GM04504 (cell line): ENCODE measurements around the gene TMEM169.
"Not testable (repeated sequence)": the region's sequence is repeated elsewhere in the genome, so short reads cannot be mapped to it uniquely, and the experiment has no call there.

Experiments
- DNase-seq: peaks from one replicate; pipeline ENCODE4 v3.0.0-alpha.2; 2012; ENCODE audit warnings: low read depth

TMEM169 gene

GRCh38 chr2:216071111-216071851 lies 10.4 kb upstream of the TMEM169 start:
- no peak for DNase-seq

GRCh38 chr2:216072473-216072872 lies 9.2 kb upstream of the TMEM169 start:
- no peak for DNase-seq

GRCh38 chr2:216073773-216074172 lies 7.9 kb upstream of the TMEM169 start:
- DNase-seq: no peak

- no peak for DNase-seq
Measured at GRCh38 chr2:216074380-216074779, 7.3 kb upstream of the TMEM169 start.

- DNase-seq: no peak
Measured at GRCh38 chr2:216074794-216075193, 6.9 kb upstream of the TMEM169 start.

DNA sequence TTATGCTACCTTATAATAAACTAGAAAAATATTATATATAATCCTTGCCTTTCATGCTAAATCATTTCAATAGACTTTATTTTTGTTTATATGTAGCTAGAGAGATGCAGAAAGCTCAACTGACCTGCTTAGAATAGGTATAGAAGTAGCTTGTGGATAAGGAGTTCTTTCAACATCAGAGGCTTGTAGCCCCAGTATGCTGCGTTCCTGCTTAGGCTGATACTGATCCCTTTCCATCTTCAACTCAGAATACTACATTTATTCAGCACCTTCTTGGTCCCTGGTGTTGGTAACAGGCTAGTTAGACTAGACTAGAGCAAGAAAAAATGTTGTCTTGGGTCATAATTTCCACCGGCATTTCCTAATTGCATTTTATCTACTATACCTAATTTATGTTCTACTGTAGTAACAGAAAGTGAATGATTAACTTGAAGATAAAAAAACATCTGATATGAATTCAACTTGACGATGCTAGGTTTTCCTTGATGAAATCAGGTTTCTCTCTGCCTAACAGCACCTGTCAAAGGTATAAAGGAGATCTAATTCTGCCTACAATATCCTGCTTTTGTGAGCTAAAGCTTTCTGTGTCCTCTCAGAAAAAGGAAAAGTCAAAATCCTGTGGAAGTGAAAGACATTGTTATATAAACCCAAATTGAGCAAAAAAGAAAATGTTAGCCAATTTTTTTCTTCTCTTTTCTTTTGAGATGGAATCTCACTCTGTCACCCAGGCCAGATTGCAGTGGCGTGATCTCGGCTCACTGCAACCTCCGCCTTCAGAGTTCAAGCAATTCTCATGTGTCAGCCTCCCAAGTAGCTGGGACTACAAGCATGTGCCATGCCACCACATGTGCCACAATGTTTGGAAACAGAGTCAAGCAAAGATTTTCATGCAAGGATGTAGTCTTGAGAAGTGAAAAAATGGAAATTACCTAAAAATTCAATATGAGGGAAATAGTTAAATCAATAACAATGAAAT lies 5.9 kb upstream of the TMEM169 start:
- DNase-seq: no peak

DNA sequence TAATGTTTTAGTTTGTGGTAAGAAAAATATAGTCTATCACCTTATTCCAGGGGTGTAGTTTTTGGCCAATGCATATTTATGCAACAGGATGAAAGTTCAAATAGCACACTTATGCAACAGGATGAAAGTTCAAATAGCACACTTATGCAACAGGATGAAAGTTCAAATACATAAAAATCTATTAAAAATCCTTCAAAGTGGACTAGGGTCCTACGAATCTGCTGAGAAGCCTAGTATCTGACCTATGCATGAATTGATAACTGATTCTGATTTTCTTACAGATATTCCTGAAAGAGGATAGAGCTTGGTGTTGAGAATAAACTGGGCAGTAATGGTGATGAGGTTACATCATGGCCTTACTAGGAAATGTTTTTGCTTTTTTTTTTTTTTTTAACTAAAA lies 2.9 kb upstream of the TMEM169 start:
- DNase-seq: no peak

GRCh38 chr2:216080048-216080447 lies 1.7 kb upstream of the TMEM169 start:
- DNase-seq: not testable (repeated sequence)

- DNase-seq: no peak
Measured at GRCh38 chr2:216081012-216081411, 707 bp upstream of the TMEM169 start.

DNA sequence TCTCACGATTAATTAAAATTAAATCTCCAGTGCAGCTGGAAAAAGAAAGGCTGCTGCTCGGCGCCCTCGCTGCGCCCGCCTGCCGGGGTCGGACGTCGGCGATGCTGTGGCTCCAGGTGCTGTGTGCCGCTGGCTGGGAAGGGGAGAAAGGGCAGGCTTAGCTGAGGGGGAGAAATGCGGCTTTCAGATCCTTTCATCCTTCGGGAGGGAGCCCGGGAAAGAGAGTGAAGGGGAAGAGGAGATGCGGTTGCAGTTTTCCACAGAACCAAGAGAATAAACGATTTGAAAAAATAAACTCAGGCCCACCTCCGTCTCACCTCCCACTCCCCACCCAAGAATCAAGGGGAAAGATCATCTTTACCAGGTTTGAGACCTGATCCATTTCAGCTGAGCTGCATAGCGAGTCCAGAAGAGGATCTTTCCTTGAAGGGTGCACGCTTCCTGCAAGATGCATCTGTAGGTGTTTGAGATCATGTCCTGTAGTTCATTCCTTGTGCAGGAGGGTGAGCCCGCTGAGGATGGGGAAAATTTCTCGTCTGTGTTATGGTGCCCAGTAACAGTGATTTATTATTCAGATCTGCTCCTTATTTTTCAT lies 495 bp downstream of the TMEM169 start:
- DNase-seq: no peak

GRCh38 chr2:216082805-216083204 lies 1.1 kb downstream of the TMEM169 start:
- no peak for DNase-seq

GRCh38 chr2:216083464-216084281 lies 2.0 kb downstream of the TMEM169 start:
- DNase-seq: no peak

DNA sequence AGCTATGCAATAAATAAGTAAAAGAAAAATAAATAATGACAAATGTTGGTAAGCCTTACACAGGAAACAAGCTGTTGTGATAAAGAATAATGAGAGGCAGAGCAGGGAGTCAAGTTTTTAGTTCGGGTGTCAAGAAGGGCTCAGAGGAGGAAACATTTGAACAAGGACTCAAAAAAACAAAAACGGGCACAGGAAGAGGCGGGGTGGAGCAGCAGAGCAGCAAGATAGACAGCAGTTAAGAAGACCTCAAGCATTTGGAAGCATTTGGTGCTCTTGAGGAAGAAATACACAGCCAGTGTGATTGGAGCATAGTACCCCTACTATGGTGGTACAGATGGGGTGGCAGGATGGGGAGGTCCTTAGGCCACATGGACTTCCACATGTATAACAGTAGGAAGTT lies 2.8 kb downstream of the TMEM169 start:
- no peak for DNase-seq

GRCh38 chr2:216086207-216086893 lies 4.6 kb downstream of the TMEM169 start:
- no peak for DNase-seq

- no peak for DNase-seq
Measured at GRCh38 chr2:216090369-216090786, 8.7 kb downstream of the TMEM169 start.

GRCh38 chr2:216092646-216093045 lies 10.9 kb downstream of the TMEM169 start:
- no peak for DNase-seq

DNA sequence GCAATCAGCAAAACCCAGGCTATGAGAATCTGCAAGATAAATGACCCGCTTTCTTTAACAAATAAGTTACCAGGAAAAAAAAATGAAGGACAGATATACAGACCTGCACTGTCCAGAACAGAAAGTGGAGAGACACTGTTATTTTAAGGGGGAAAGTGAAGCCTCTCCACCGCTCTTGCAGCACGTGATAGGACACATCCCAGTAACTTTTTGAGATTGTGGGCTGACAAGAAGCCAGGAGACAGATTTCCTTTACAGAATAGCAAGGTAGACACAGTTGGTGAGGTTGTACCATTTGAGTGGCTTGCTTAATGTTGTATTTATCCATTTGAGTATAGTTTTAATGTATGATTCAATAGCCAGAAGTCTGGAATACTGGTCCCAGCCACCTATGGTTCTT lies 13.0 kb downstream of the TMEM169 start:
- DNase-seq: no peak

DNA sequence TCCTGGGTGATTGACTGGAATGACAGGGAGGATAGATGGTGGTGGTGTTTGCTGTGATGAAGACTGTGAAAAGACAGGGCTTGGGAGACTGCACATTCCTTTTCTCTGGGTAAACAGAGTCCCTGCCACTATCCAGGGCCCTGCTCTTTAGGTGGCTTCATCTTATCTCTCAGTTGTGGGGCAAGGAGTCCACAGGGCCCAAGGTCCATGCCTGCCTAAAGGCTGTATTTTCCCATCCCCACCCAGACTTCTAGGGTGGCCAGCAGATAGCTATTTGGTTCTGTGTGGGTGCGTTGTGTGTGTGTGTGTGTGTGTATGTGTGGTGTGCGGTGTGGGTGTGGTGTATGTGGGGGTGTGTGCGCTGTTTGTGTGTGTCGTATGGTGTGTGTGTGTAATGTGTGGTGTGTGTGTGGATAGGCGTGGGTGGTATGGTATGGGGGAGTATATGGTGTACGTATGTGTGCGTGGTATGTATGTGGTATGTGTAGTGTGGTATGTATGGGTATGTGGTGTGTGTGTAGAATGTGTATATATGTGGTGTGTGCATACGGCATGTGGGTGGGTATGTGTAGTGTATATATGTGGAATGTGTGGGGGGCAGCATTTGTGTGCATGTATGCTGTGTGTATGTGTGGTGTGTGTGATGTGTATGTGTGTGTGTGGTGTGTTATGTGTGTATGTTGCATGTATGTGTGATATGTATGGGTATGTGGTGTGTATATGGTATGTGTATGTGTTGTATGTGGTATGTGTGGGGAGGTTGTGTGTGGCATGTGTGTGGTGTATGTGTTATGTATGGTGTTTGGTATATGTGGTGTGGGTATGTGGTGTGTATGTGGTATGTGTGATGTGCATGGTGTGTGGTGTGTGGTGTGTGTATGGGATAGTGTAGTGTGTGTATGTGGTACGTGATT lies 17.0 kb downstream of the TMEM169 start:
- DNase-seq: no peak

- no peak for DNase-seq
Measured at GRCh38 chr2:216101109-216101508, 19.4 kb downstream of the TMEM169 start.

- no peak for DNase-seq
Measured at GRCh38 chr2:216103213-216103612, 21.5 kb downstream of the TMEM169 start.
